ENCODE data around the gene TPRG1L.

TPRG1L gene

GRCh38 chr1:3586986-3587759 lies 37.6 kb upstream of the TPRG1L start:
- H3K4me3 ChIP-seq (ENCODE audit: low read depth, low read length), result no peak overlapping the region
- no peak for DNase-seq (ENCODE audit: low read depth)
- TF ChIP-seq CTCF (IDR thresholded peaks at IDR 0.05; ENCODE audit: insufficient read depth, low read depth, low read length, missing control alignments), result no peak

GRCh38 chr1:3588395-3588794 lies 36.4 kb upstream of the TPRG1L start:
- no peak for TF ChIP-seq CTCF (IDR thresholded peaks at IDR 0.05; ENCODE audit: insufficient read depth, low read depth, low read length, missing control alignments)
- H3K4me3 ChIP-seq (ENCODE audit: low read depth, low read length), result no peak overlapping the region
- no peak for DNase-seq (ENCODE audit: low read depth)

GRCh38 chr1:3590139-3590763 lies 34.6 kb upstream of the TPRG1L start:
- no peak overlapping the region for H3K4me3 ChIP-seq (ENCODE audit: low read depth, low read length)
- DNase-seq (ENCODE audit: low read depth), result no peak
- TF ChIP-seq CTCF (IDR thresholded peaks at IDR 0.05; ENCODE audit: insufficient read depth, low read depth, low read length, missing control alignments), result no peak

GRCh38 chr1:3590951-3591865 lies 33.6 kb upstream of the TPRG1L start:
- no peak for DNase-seq (ENCODE audit: low read depth)
- no peak for TF ChIP-seq CTCF (IDR thresholded peaks at IDR 0.05; ENCODE audit: insufficient read depth, low read depth, low read length, missing control alignments)
- H3K4me3 ChIP-seq (ENCODE audit: low read depth, low read length), result no peak overlapping the region

- no peak overlapping the region for H3K4me3 ChIP-seq (ENCODE audit: low read depth, low read length)
- no peak for TF ChIP-seq CTCF (IDR thresholded peaks at IDR 0.05; ENCODE audit: insufficient read depth, low read depth, low read length, missing control alignments)
- no peak for DNase-seq (ENCODE audit: low read depth)
Measured at GRCh38 chr1:3593334-3593733, 31.5 kb upstream of the TPRG1L start.

GRCh38 chr1:3593745-3594144 lies 31.1 kb upstream of the TPRG1L start:
- no peak for TF ChIP-seq CTCF (IDR thresholded peaks at IDR 0.05; ENCODE audit: insufficient read depth, low read depth, low read length, missing control alignments)
- no peak overlapping the region for H3K4me3 ChIP-seq (ENCODE audit: low read depth, low read length)
- no peak for DNase-seq (ENCODE audit: low read depth)

Measured in GM12865 (cell line).